IMR-90 (cell line): ENCODE data around the gene UBE2E2. TPM values are rescaled to one million over a fixed set of nuclear protein-coding genes. Genes with fewer than 3 reads are reported as not detected.

Source experiments
- ATAC-seq: fragments of 200-7000 bp; cut with Tn5 transposase; 2 replicates; pipeline ENCODE4 v1.9.1; 2020; ENCODE audit warnings: low read depth, mild to moderate bottlenecking, moderate library complexity
- BruUV-seq: library from RNA; stranded (reverse); fragments of 400-500 nt; replicated peaks from 2 replicates; lab custom pipeline; 2021; lab: Mats Ljungman, UMichigan
- CTCF ChIA-PET: fragments of 300-600 bp; formaldehyde crosslinking; extraction: SDS; loops from one replicate; lab custom pipeline; 2021; ENCODE audit warnings: antibody characterized with exemption; lab: Yijun Ruan, JAX
- POLR2A ChIA-PET: fragments of 300-600 bp; sonication (Branson Sonifier 250); formaldehyde crosslinking; loops from one replicate; lab custom pipeline; 2022; ENCODE audit warnings: antibody characterized with exemption; ENCODE audit not compliant: unreplicated experiment; lab: Charles Lee
- DNase-seq: peaks from one replicate; pipeline ENCODE4 v3.0.0; 2013
- H2AFZ ChIP-seq: replicated peaks from 2 replicates; pipeline ENCODE3; 2013; ENCODE audit warnings: low read length, mild to moderate bottlenecking; ENCODE audit not compliant: poor library complexity
- H2AK5ac ChIP-seq: 2 replicates; pipeline ENCODE4 v1.6.1; 2013; ENCODE audit warnings: low read depth, low read length, inconsistent platforms
- H2AK9ac ChIP-seq: replicated peaks from 2 replicates; pipeline ENCODE3; 2013; ENCODE audit warnings: mild to moderate bottlenecking, low read depth, low read length, moderate library complexity; ENCODE audit not compliant: poor library complexity
- H2BK120ac ChIP-seq: 2 replicates; pipeline ENCODE4 v1.6.1; 2013; ENCODE audit warnings: low read depth, low read length, inconsistent platforms
- H2BK15ac ChIP-seq: 3 replicates; pipeline ENCODE4 v1.6.1; 2013; ENCODE audit warnings: low read depth, low read length, inconsistent platforms
- H2BK20ac ChIP-seq: 2 replicates; pipeline ENCODE4 v1.6.1; 2013; ENCODE audit warnings: low read depth, mild to moderate bottlenecking, inconsistent platforms, low read length, moderate library complexity
- H2BK5ac ChIP-seq: 2 replicates; pipeline ENCODE4 v1.6.1; 2013; ENCODE audit warnings: mild to moderate bottlenecking, low read depth, low read length, inconsistent platforms; ENCODE audit not compliant: poor library complexity, severe bottlenecking
- H3K14ac ChIP-seq: replicated peaks from 2 replicates; pipeline ENCODE4 v1.6.1; 2013; ENCODE audit warnings: low read depth, low read length, inconsistent platforms
- H3K18ac ChIP-seq: 2 replicates; pipeline ENCODE4 v1.6.1; 2013; ENCODE audit warnings: low read depth, low read length, control low read depth
- H3K23ac ChIP-seq: 2 replicates; pipeline ENCODE4 v1.6.1; 2013; ENCODE audit warnings: low read depth, low read length, inconsistent platforms
- H3K27ac ChIP-seq: 2 replicates; pipeline ENCODE4 v1.5.1; 2013; ENCODE audit warnings: mild to moderate bottlenecking, control low read depth, low read length; ENCODE audit not compliant: insufficient read depth
- H3K27me3 ChIP-seq: 2 replicates; pipeline ENCODE4 v1.6.1; 2013; ENCODE audit warnings: low read length; ENCODE audit not compliant: control insufficient read depth, insufficient read depth
- H3K36me3 ChIP-seq: 2 replicates; pipeline ENCODE4 v1.6.1; 2013; ENCODE audit warnings: low read length, mixed read lengths; ENCODE audit not compliant: control insufficient read depth, insufficient read depth
- H3K4ac ChIP-seq: 2 replicates; pipeline ENCODE4 v1.6.1; 2013; ENCODE audit warnings: low read depth, low read length, inconsistent platforms
- H3K4me1 ChIP-seq: 2 replicates; pipeline ENCODE4 v1.6.1; 2013; ENCODE audit warnings: low read length, mixed read lengths; ENCODE audit not compliant: control insufficient read depth, insufficient read depth
- H3K4me2 ChIP-seq: 2 replicates; pipeline ENCODE4 v1.6.1; 2013; ENCODE audit warnings: low read depth, mild to moderate bottlenecking, control low read depth, low read length, moderate library complexity
- H3K4me3 ChIP-seq: 2 replicates; pipeline ENCODE4 v1.5.1; 2013; ENCODE audit warnings: low read depth, mild to moderate bottlenecking, control low read depth, low read length, moderate library complexity; ENCODE audit not compliant: insufficient read depth
- H3K56ac ChIP-seq: 2 replicates; pipeline ENCODE4 v1.6.1; 2013; ENCODE audit warnings: low read length, inconsistent platforms; ENCODE audit not compliant: insufficient read depth; ENCODE audit errors: extremely low read depth
- H3K79me1 ChIP-seq, 2 experiments: 2 replicates each; pipeline ENCODE4 v1.6.1; 2013; ENCODE audit warnings: low read length in 2 of 2, inconsistent platforms in 1 of 2, low read depth in 1 of 2
- H3K9ac ChIP-seq: 2 replicates; pipeline ENCODE4 v1.6.1; 2013; ENCODE audit warnings: low read depth, low read length, control low read depth
- H3K9me1 ChIP-seq: 2 replicates; pipeline ENCODE4 v1.6.1; 2013; ENCODE audit warnings: low read length, inconsistent platforms; ENCODE audit not compliant: insufficient read depth
- H3K9me3 ChIP-seq: 2 replicates; pipeline ENCODE4 v1.6.1; 2013; ENCODE audit warnings: low read length; ENCODE audit not compliant: control insufficient read depth, insufficient read depth
- H4K20me1 ChIP-seq: 2 replicates; pipeline ENCODE4 v1.6.1; 2013; ENCODE audit warnings: low read length, inconsistent platforms; ENCODE audit not compliant: insufficient read depth
- H4K5ac ChIP-seq: 2 replicates; pipeline ENCODE4 v1.6.1; 2013; ENCODE audit warnings: mild to moderate bottlenecking, low read depth, low read length, control low read depth
- H4K8ac ChIP-seq, 2 experiments: 2 replicates each; pipeline ENCODE4 v1.6.1; 2013; ENCODE audit warnings: low read depth in 2 of 2, low read length in 2 of 2, control low read depth in 1 of 2, inconsistent platforms in 1 of 2
- H4K91ac ChIP-seq: 2 replicates; pipeline ENCODE4 v1.6.1; 2013; ENCODE audit warnings: low read depth, low read length, inconsistent platforms; ENCODE audit not compliant: insufficient read depth
- MAFK ChIP-seq: IDR thresholded peaks from 2 replicates; pipeline ENCODE4 v1.6.1; 2012; ENCODE audit warnings: low read depth, low read length, improper control_type of control experiment
- MXI1 ChIP-seq: IDR thresholded peaks from 2 replicates; pipeline ENCODE4 v1.6.1; 2012; ENCODE audit warnings: low read depth, mild to moderate bottlenecking, low read length, moderate library complexity, borderline replicate concordance
- WGBS, 2 experiments: methylation state at CpG; one replicate each; pipeline versions ENCODE4 v1.1.5 to v1.1.7; 2013; ENCODE audit warnings: missing lambda C conversion rate in 2 of 2; ENCODE audit not compliant: insufficient read length in 1 of 2; ENCODE audit errors: extremely low coverage in 2 of 2; 5-methylcytosine and 5-hydroxymethylcytosine counted together
- dilution Hi-C: fragments of 300-500 bp; cut with HindIII; formaldehyde crosslinking; loops from one replicate; pipeline ENCODE4 v1.14.3; 2018; ENCODE audit warnings: low sequenced_read_pairs; ENCODE audit not compliant: unreplicated experiment
- in situ Hi-C: fragments of 300-500 bp; cut with MboI; formaldehyde crosslinking; loops from 3 replicates; pipeline ENCODE4 v1.14.3; 2019; ENCODE audit warnings: low sequenced_read_pairs, inconsistent platforms, mixed read lengths
- intact Hi-C: fragments of 100-400 bp; cut with micrococcal nuclease; formaldehyde crosslinking; loops from 2 replicates; pipeline ENCODE4 v1.10.0; 2022
- polyA plus RNA-seq, 3 experiments: library from polyadenylated mRNA; depleted of rRNA; stranded (reverse); fragments of >200 nt; gene quantifications; 2 replicates each; pipeline ENCODE4 v1.2.3, GENCODE V29; 2012; ENCODE audit warnings: low replicate concordance in 1 of 3
- total RNA-seq: library from RNA; depleted of rRNA; stranded (reverse); fragments of >200 nt; gene quantifications from 2 replicates; pipeline ENCODE4 v1.2.3, GENCODE V29; 2012

UBE2E2 gene
- total and polyA plus RNA-seq, 2 of the 4 experiments (the other 2 are of a cell fraction): 18.6 to 32.7 TPM

- Histone ChIP-seq H4K8ac (no peak overlapping the region), H3K27me3 (no peaks in the 10 kb centered on the region), H3K36me3 (no peaks in the 10 kb centered on the region), H3K4ac (no peak overlapping the region), H3K18ac (no peak overlapping the region), H2AFZ (no peak overlapping the region), H3K4me1 (no peaks in the 10 kb centered on the region), H2AK9ac (no peak overlapping the region), H3K9me3 (no peaks in the 10 kb centered on the region), H3K9ac (no peak overlapping the region), H2BK120ac (no peak overlapping the region), H2AK5ac (no peak overlapping the region), H3K79me1 (no peaks in the 10 kb centered on the region), H3K14ac (no peak overlapping the region), H3K9me1 (no peaks in the 10 kb centered on the region; the same call in 1 of the 2 replicates), H3K27ac (no peak overlapping the region), H2BK15ac (no peak overlapping the region), H3K4me2 (no peak overlapping the region), H3K56ac (no peak overlapping the region), H3K4me3 (no peak overlapping the region), H2BK5ac (no peak overlapping the region), H4K20me1 (no peaks in the 10 kb centered on the region), H4K91ac (no peak overlapping the region), H4K5ac (no peak overlapping the region), H3K23ac (no peak overlapping the region), H2BK20ac (no peak overlapping the region)
- ChIA-PET POLR2A (no interaction called here), CTCF (no interaction called here)
- DNase-seq (no peak), ATAC-seq (no peak)
- intact Hi-C loops (no loop called here), in situ Hi-C loops (no loop called here), dilution Hi-C loops (no loop called here)
- TF ChIP-seq MXI1: no peak
- TF ChIP-seq MAFK: peak; percentile 74
- no CpG with 5 or more reads among the region's 2 CpGs for WGBS, 2 experiments
- no TSS peak for BruUV-seq
Measured at GRCh38 chr3:23539185-23539584, 336.1 kb downstream of the UBE2E2 start.
